Bronchus fibroblast of lung (primary cell): Measurements from ENCODE around the gene KLK14. TPM values are rescaled to one million over a fixed set of nuclear protein-coding genes. Genes with fewer than 3 reads are reported as not detected.

ENCODE experiments used
- total RNA-seq: library from RNA; depleted of rRNA; stranded (reverse); fragments of >200 nt; gene quantifications from 2 replicates; pipeline ENCODE4 v1.2.3, GENCODE V29; 2015

KLK14 gene
- not detected in 2 replicates for total RNA-seq

GRCh38 chr19:51082611-51083010 is at the start of gene KLK14:
KLK14 (minus strand) TSS chr19:51082887; CDS start chr19:51082614, 273 bp downstream.

GRCh38 chr19:51124729-51125128 is 42.0 kb upstream of the KLK14 start, which contains the start of gene SIGLEC9:
SIGLEC9 (plus strand) TSS chr19:51124906; CDS start chr19:51124975, 69 bp downstream.

GRCh38 chr19:51108066-51108804 is 25.5 kb upstream of the KLK14 start, which contains the start of gene CTU1:
CTU1 (minus strand) TSS chr19:51108409; CDS start chr19:51104569, 3,840 bp downstream.

GRCh38 chr19:51064534-51065220 is 18.0 kb downstream of the KLK14 start, which contains the start of gene KLK13:
KLK13 (minus strand) TSS chr19:51065092; CDS start chr19:51065067, 25 bp downstream.

GRCh38 chr19:51034704-51035103 is 48.0 kb downstream of the KLK14 start, which contains the start of gene KLK12:
KLK12 (minus strand) TSS chr19:51035002; CDS start chr19:51034621, 381 bp downstream.

Other genes with a start within 250 kb of the KLK14 start
- not detected in 2 replicates for gene KLK15, start 249.3 kb downstream of the KLK14 start, total RNA-seq
- not detected in 2 replicates for gene KLK3, start 228.0 kb downstream of the KLK14 start, total RNA-seq
- gene KLK2, start 209.4 kb downstream of the KLK14 start, total RNA-seq, result 0.89 TPM in 1 of 2 replicates, not detected in the other
- gene KLK4, start 171.5 kb downstream of the KLK14 start, total RNA-seq, result not detected in 2 replicates
- not detected in 2 replicates for gene KLK5, start 129.8 kb downstream of the KLK14 start, total RNA-seq
- gene KLK6, start 113.3 kb downstream of the KLK14 start, total RNA-seq, result not detected in 2 replicates
- gene KLK7, start 99.0 kb downstream of the KLK14 start, total RNA-seq, result not detected in 2 replicates
- not detected in 2 replicates for gene KLK8, start 81.3 kb downstream of the KLK14 start, total RNA-seq
- gene KLK10, start 63.2 kb downstream of the KLK14 start, total RNA-seq, result not detected in 2 replicates
- gene KLK11, start 56.3 kb downstream of the KLK14 start, total RNA-seq, result not detected in 2 replicates
- gene KLK12, start 47.9 kb downstream of the KLK14 start, total RNA-seq, result not detected in 2 replicates
- gene KLK13, start 17.8 kb downstream of the KLK14 start, total RNA-seq, result not detected in 2 replicates
- 8.6 and 8.7 TPM in 2 replicates for gene CTU1, start 25.5 kb upstream of the KLK14 start, total RNA-seq
- under 0.01 TPM in 1 of 2 replicates, not detected in the other for gene SIGLEC9, start 42.0 kb upstream of the KLK14 start, total RNA-seq
- gene SIGLEC7, start 59.4 kb upstream of the KLK14 start, total RNA-seq, result not detected in 2 replicates
- not detected in 2 replicates for gene CD33, start 142.2 kb upstream of the KLK14 start, total RNA-seq
- gene SIGLECL1, start 168.2 kb upstream of the KLK14 start, total RNA-seq, result not detected in 2 replicates
- gene IGLON5, start 228.8 kb upstream of the KLK14 start, total RNA-seq, result not detected in 2 replicates